MM.1S (cell line): ENCODE data around the gene FAN1.

Experiments used
- DNase-seq: peaks from one replicate; pipeline ENCODE4 v3.0.0-alpha.2; 2015
- H2AFZ ChIP-seq: fragments of 300-600 bp; sonication (generic); 2 replicates; pipeline ENCODE4 v1.6.0; 2016; ENCODE audit warnings: antibody characterized with exemption, low read length
- H3F3A ChIP-seq: fragments of 300-600 bp; sonication (generic); 2 replicates; pipeline ENCODE4 v1.6.1; 2016; ENCODE audit warnings: mild to moderate bottlenecking, antibody characterized with exemption, low read length, moderate library complexity, mixed read lengths; ENCODE audit not compliant: insufficient read depth
- H3K27ac ChIP-seq: fragments of 300-600 bp; sonication (generic); 2 replicates; pipeline ENCODE4 v1.5.1; 2016; ENCODE audit warnings: mild to moderate bottlenecking, low read length
- H3K27me3 ChIP-seq: fragments of 300-600 bp; sonication (generic); replicated peaks from 2 replicates; pipeline ENCODE4 v1.6.0; 2016; ENCODE audit warnings: low read length; ENCODE audit not compliant: insufficient read depth
- H3K36me3 ChIP-seq: fragments of 300-600 bp; sonication (generic); replicated peaks from 2 replicates; pipeline ENCODE4 v1.6.1; 2016; ENCODE audit warnings: mild to moderate bottlenecking, low read length, mixed read lengths; ENCODE audit not compliant: insufficient read depth
- H3K4me1 ChIP-seq: fragments of 300-600 bp; sonication (generic); 2 replicates; pipeline ENCODE4 v1.6.1; 2016; ENCODE audit warnings: low read length, mixed read lengths
- H3K4me2 ChIP-seq: fragments of 300-600 bp; sonication (generic); 2 replicates; pipeline ENCODE4 v1.6.0; 2016; ENCODE audit warnings: low read depth, low read length
- H3K4me3 ChIP-seq: fragments of 300-600 bp; sonication (generic); 2 replicates; pipeline ENCODE4 v1.5.1; 2016; ENCODE audit warnings: low read length, mixed read lengths
- H3K79me2 ChIP-seq: fragments of 300-600 bp; sonication (generic); 2 replicates; pipeline ENCODE4 v1.6.1; 2016; ENCODE audit warnings: mixed run types, low read length, mixed read lengths
- H3K9ac ChIP-seq: fragments of 300-600 bp; sonication (generic); 2 replicates; pipeline ENCODE4 v1.6.1; 2016; ENCODE audit warnings: low read length, mixed read lengths
- H3K9me2 ChIP-seq: fragments of 300-600 bp; sonication (generic); replicated peaks from 2 replicates; pipeline ENCODE4 v1.6.1; 2016; ENCODE audit warnings: mild to moderate bottlenecking, low read length, mixed read lengths; ENCODE audit not compliant: insufficient read depth
- H3K9me3 ChIP-seq: fragments of 300-600 bp; sonication (generic); replicated peaks from 2 replicates; pipeline ENCODE4 v1.6.1; 2016; ENCODE audit warnings: mild to moderate bottlenecking, low read length, mixed read lengths; ENCODE audit not compliant: insufficient read depth
- H4K20me1 ChIP-seq: fragments of 300-600 bp; sonication (generic); 2 replicates; pipeline ENCODE4 v1.6.1; 2016; ENCODE audit warnings: mild to moderate bottlenecking, low read length, moderate library complexity, mixed read lengths; ENCODE audit not compliant: insufficient read depth
- EZH2 ChIP-seq: fragments of 300-600 bp; sonication (generic); optimal IDR thresholded peaks from 2 replicates; pipeline ENCODE3; 2017; ENCODE audit warnings: low read depth, mild to moderate bottlenecking, antibody characterized with exemption, low read length, mixed read lengths
- EZH2phosphoT487 ChIP-seq: fragments of 300-600 bp; sonication (generic); IDR thresholded peaks from 2 replicates; pipeline ENCODE4 v1.6.1; 2018; ENCODE audit warnings: antibody characterized with exemption, low read length
- TF ChIP-seq, protein P1 (sequence below): fragments of 300-600 bp; sonication (generic); IDR thresholded peaks from 2 replicates; pipeline ENCODE4 v1.5.1; 2016; ENCODE audit warnings: antibody characterized with exemption, low read length, mixed read lengths

Gene FAN1

GRCh38 chr15:30870681-30871080, 33.0 kb upstream of the FAN1 start:
- no peak overlapping the region for H3K4me3 ChIP-seq
- no peak overlapping the region for H3K27ac ChIP-seq
- no peaks in the 10 kb centered on the region for H3K27me3 ChIP-seq
- no peak overlapping the region for H3K4me2 ChIP-seq
- no peaks in the 10 kb centered on the region for H3K79me2 ChIP-seq
- no peak overlapping the region for H3K9ac ChIP-seq
- H3F3A ChIP-seq, result no peaks in the 10 kb centered on the region
- no peak for DNase-seq
- no peak for TF ChIP-seq EZH2
- no peak for TF ChIP-seq EZH2phosphoT487
- TF ChIP-seq, protein P1, sequence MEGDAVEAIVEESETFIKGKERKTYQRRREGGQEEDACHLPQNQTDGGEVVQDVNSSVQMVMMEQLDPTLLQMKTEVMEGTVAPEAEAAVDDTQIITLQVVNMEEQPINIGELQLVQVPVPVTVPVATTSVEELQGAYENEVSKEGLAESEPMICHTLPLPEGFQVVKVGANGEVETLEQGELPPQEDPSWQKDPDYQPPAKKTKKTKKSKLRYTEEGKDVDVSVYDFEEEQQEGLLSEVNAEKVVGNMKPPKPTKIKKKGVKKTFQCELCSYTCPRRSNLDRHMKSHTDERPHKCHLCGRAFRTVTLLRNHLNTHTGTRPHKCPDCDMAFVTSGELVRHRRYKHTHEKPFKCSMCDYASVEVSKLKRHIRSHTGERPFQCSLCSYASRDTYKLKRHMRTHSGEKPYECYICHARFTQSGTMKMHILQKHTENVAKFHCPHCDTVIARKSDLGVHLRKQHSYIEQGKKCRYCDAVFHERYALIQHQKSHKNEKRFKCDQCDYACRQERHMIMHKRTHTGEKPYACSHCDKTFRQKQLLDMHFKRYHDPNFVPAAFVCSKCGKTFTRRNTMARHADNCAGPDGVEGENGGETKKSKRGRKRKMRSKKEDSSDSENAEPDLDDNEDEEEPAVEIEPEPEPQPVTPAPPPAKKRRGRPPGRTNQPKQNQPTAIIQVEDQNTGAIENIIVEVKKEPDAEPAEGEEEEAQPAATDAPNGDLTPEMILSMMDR, result no peak
- H3K9me2 ChIP-seq, result no peaks in the 10 kb centered on the region
- no peaks in the 10 kb centered on the region for H3K9me3 ChIP-seq
- no peak overlapping the region for H2AFZ ChIP-seq
- H3K4me1 ChIP-seq, result no peaks in the 10 kb centered on the region
- no peaks in the 10 kb centered on the region for H4K20me1 ChIP-seq
- no peaks in the 10 kb centered on the region for H3K36me3 ChIP-seq

DNA sequence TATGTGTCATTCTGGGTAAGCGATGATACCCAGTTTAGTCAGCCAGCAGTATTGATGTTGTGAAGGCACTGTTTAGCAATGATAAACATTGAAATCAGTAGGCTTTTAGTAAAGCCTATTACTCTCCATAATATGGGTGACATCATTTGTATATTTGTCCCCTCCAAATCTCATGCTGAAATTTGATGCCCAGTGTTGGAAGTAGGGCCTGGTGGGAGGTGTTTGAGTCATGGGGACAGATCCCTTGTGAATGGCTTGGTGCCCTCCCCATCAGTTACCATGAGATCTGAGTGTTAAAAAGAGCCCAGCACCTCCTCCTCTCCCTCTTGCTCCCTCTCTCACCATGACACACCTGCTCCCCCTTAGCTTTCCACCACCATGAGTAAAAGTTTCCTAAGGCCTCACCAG, 31.4 kb upstream of the FAN1 start:
- Histone ChIP-seq H3K4me1 (no peaks in the 10 kb centered on the region), H3K36me3 (no peaks in the 10 kb centered on the region), H3K4me2 (no peak overlapping the region), H3K27me3 (no peaks in the 10 kb centered on the region), H3K79me2 (no peaks in the 10 kb centered on the region), H2AFZ (no peak overlapping the region), H3K4me3 (no peak overlapping the region), H3K9ac (no peak overlapping the region), H3K27ac (no peak overlapping the region), H3K9me3 (no peaks in the 10 kb centered on the region), H3F3A (no peaks in the 10 kb centered on the region), H4K20me1 (no peaks in the 10 kb centered on the region), H3K9me2 (no peaks in the 10 kb centered on the region)
- no peak for DNase-seq
- TF ChIP-seq, protein P1, result no peak
- TF ChIP-seq EZH2 (no peak), EZH2phosphoT487 (no peak)

GRCh38 chr15:30877070-30877469, 26.6 kb upstream of the FAN1 start:
- Histone ChIP-seq H3K79me2 (no peaks in the 10 kb centered on the region), H3K9ac (no peak overlapping the region), H3K27ac (no peak overlapping the region), H2AFZ (no peak overlapping the region), H3K4me3 (no peak overlapping the region), H3K9me3 (no peaks in the 10 kb centered on the region), H3K4me1 (no peaks in the 10 kb centered on the region), H3K4me2 (no peak overlapping the region), H3K36me3 (no peaks in the 10 kb centered on the region), H3K9me2 (no peaks in the 10 kb centered on the region), H3F3A (no peaks in the 10 kb centered on the region), H4K20me1 (no peaks in the 10 kb centered on the region), H3K27me3 (no peaks in the 10 kb centered on the region)
- no peak for DNase-seq
- no peak for TF ChIP-seq EZH2
- TF ChIP-seq, protein P1, result no peak
- TF ChIP-seq EZH2phosphoT487, result no peak
